BJ (cell line): Measurements from ENCODE around the gene PSME1. TPM values are rescaled to one million over a fixed set of nuclear protein-coding genes. Genes with fewer than 3 reads are reported as not detected.
A peak's percentile ranks its signal among the peaks of the same experiment; 100 is the strongest.

Experiments used
- CTCF ChIA-PET: fragments of 350-600 bp; formaldehyde crosslinking; extraction: SDS; loops from one replicate; lab custom pipeline; 2021; ENCODE audit warnings: antibody characterized with exemption, inconsistent platforms; lab: Yijun Ruan, JAX
- POLR2A ChIA-PET: fragments of 300-600 bp; sonication (Branson Sonifier 250); formaldehyde crosslinking; extraction: SDS; loops from one replicate; lab custom pipeline; 2021; ENCODE audit warnings: antibody characterized with exemption; lab: Charles Lee
- DNase-seq: peaks from one replicate; pipeline ENCODE4 v3.0.0-alpha.2; 2011; ENCODE audit warnings: low read depth
- H3K27me3 ChIP-seq: 2 replicates; pipeline ENCODE4 v1.6.0; 2011; ENCODE audit warnings: low read length; ENCODE audit not compliant: control insufficient read depth, insufficient read depth
- H3K36me3 ChIP-seq: 2 replicates; pipeline ENCODE4 v1.5.1; 2011; ENCODE audit warnings: low read length; ENCODE audit not compliant: control insufficient read depth, insufficient read depth
- H3K4me3 ChIP-seq: 2 replicates; pipeline ENCODE4 v1.5.1; 2011; ENCODE audit warnings: low read depth, mild to moderate bottlenecking, control low read depth, low read length
- CTCF ChIP-seq: IDR thresholded peaks from 2 replicates; pipeline ENCODE4 v1.5.1; 2011; ENCODE audit warnings: low read depth, mild to moderate bottlenecking, control low read depth, inconsistent platforms, low read length, moderate library complexity; ENCODE audit not compliant: insufficient read depth
- polyA plus RNA-seq: library from polyadenylated mRNA; depleted of rRNA; stranded (reverse); fragments of >200 nt; gene quantifications from 2 replicates; pipeline ENCODE4 v1.2.3, GENCODE V29; 2011

The PSME1 gene
- polyA plus RNA-seq, 1 experiment: 106 TPM

GRCh38 chr14:24095271-24096068 is 40.5 kb upstream of the PSME1 start:
- POLR2A ChIA-PET: interaction anchor here (1.1 kb wide), 1 partner anchor 18 kb away, joined by 3 read pairs; no protein-coding TSS in a partner anchor
- H3K27me3 ChIP-seq: no peaks in the 10 kb centered on the region
- CTCF ChIA-PET: interaction anchor here (6.2 to 13.0 kb wide), 3 partner anchors 12 to 37 kb away, joined by 74 to 200 read pairs (median 136); no protein-coding TSS in a partner anchor
- peaks cover 22% of the 10 kb centered on the region for H3K36me3 ChIP-seq
- H3K4me3 ChIP-seq: peak overlapping the region; percentile 82
- no peak for TF ChIP-seq CTCF
- peak; percentile 29 for DNase-seq

GRCh38 chr14:24096545-24097181 is 39.3 kb upstream of the PSME1 start:
- Histone ChIP-seq H3K4me3 (no peak overlapping the region), H3K27me3 (no peaks in the 10 kb centered on the region), H3K36me3 (peaks cover 30% of the 10 kb centered on the region)
- POLR2A ChIA-PET: no interaction called here
- no peak for TF ChIP-seq CTCF
- CTCF ChIA-PET: interaction anchor here (1.2 to 13.0 kb wide), 2 partner anchors 10 to 38 kb away, joined by 4 to 136 read pairs; no protein-coding TSS in a partner anchor
- DNase-seq: no peak

- no peak for DNase-seq
- ChIA-PET CTCF (interaction anchor here (1.2 to 13.0 kb wide), 2 partner anchors 9 to 43 kb away, joined by 3 to 136 read pairs; no protein-coding TSS in a partner anchor), POLR2A (no interaction called here)
- no peaks in the 10 kb centered on the region for H3K27me3 ChIP-seq
- no peak overlapping the region for H3K4me3 ChIP-seq
- H3K36me3 ChIP-seq: peaks cover 36% of the 10 kb centered on the region
- TF ChIP-seq CTCF: no peak
Measured at GRCh38 chr14:24098229-24098926, 37.6 kb upstream of the PSME1 start.

GRCh38 chr14:24098927-24099813 is 36.8 kb upstream of the PSME1 start:
- Histone ChIP-seq H3K36me3 (peaks cover 42% of the 10 kb centered on the region), H3K27me3 (no peaks in the 10 kb centered on the region), H3K4me3 (no peak overlapping the region)
- CTCF ChIA-PET: interaction anchor here (2.3 to 13.0 kb wide), 2 partner anchors 8 to 41 kb away, joined by 6 to 136 read pairs; no protein-coding TSS in a partner anchor
- POLR2A ChIA-PET: no interaction called here
- TF ChIP-seq CTCF: no peak
- no peak for DNase-seq
